ENCODE data around the gene RPS16.
A peak's percentile ranks its signal among the peaks of the same experiment; 100 is the strongest.

The RPS16 gene

DNA sequence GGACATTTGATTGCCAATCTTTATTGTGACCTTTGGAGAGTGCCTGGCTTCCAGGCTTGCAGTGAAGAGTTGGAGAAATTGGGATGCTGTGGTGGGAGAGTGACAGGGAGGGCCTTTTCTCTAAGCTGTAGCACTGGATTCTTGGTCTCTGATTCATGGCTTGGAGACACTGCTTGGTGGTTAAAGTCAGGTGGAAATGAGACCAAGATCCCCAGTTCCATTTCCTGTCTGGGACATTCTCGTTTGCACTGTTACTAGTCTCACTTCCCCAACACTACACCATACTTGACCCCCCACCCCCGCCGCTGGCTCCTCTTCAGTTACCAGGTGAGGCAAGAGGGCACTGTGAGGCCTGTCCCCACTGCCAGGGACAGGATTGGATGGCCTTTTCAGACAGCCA, 12.5 kb upstream of the RPS16 start:
- WGBS, 2 experiments (ENCODE audit: insufficient coverage in 2 of 2): 92 to 100% methylated on average over 3 of the region's 3 CpGs
- Histone ChIP-seq H3K27ac (ENCODE audit: low read depth, low read length, severe bottlenecking) (no peak overlapping the region), H3K36me3 (ENCODE audit: control insufficient read depth, insufficient read depth, low read length) (peaks cover 55% of the 10 kb centered on the region), H3K4me3 (ENCODE audit: extremely low read depth, insufficient read depth, low read length, poor library complexity, severe bottlenecking) (no peak overlapping the region), H3K9me3 (ENCODE audit: control insufficient read depth, low read length) (no peaks in the 10 kb centered on the region), H3K4me1 (ENCODE audit: control insufficient read depth, insufficient read depth, low read length, poor library complexity, severe bottlenecking) (peaks cover 16% of the 10 kb centered on the region)

DNA sequence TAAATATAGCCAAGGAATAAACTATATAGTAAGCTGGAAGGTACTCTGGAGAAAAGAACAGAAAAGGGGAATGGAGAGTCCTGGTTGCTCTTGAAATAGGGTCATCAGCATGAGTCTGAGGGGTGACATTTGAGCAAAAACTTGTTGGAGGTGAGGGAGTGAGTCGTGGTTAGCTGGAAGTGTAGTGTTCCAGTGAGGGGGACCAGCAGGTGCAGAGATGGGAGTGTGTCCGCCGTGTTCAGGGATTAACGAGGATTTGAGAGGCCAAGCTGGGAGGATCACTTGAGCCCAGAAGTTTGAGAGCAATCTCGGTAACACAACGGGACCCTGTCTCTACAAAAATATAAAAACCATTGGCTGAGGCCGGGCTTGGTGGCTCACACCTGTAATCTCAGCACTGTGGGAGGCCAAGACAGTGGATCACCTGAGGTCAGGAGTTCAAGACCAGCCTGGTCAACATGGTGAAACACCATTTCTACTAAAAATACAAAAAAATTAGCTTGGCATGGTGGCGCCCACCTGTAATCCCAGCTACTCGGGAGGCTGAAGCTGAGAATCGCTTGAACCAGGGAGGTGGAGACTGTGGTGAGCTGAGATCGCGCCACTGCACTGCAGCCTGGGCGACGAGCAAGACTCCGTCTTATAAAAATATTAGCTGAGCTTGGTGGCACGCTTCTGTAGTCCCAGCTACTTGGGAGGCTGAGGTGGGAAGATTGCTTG, 10.8 kb upstream of the RPS16 start:
- H3K9me3 ChIP-seq (ENCODE audit: control insufficient read depth, low read length): no peaks in the 10 kb centered on the region
- H3K4me1 ChIP-seq (ENCODE audit: control insufficient read depth, insufficient read depth, low read length, poor library complexity, severe bottlenecking): peaks cover 16% of the 10 kb centered on the region
- WGBS, 2 experiments (ENCODE audit: insufficient coverage in 2 of 2): 92 to 93% methylated on average over 16 of the region's 16 CpGs
- H3K4me3 ChIP-seq (ENCODE audit: extremely low read depth, insufficient read depth, low read length, poor library complexity, severe bottlenecking): peak overlapping the region; percentile 78
- no peak overlapping the region for H3K27ac ChIP-seq (ENCODE audit: low read depth, low read length, severe bottlenecking)
- peaks cover 41% of the 10 kb centered on the region for H3K36me3 ChIP-seq (ENCODE audit: control insufficient read depth, insufficient read depth, low read length)

DNA sequence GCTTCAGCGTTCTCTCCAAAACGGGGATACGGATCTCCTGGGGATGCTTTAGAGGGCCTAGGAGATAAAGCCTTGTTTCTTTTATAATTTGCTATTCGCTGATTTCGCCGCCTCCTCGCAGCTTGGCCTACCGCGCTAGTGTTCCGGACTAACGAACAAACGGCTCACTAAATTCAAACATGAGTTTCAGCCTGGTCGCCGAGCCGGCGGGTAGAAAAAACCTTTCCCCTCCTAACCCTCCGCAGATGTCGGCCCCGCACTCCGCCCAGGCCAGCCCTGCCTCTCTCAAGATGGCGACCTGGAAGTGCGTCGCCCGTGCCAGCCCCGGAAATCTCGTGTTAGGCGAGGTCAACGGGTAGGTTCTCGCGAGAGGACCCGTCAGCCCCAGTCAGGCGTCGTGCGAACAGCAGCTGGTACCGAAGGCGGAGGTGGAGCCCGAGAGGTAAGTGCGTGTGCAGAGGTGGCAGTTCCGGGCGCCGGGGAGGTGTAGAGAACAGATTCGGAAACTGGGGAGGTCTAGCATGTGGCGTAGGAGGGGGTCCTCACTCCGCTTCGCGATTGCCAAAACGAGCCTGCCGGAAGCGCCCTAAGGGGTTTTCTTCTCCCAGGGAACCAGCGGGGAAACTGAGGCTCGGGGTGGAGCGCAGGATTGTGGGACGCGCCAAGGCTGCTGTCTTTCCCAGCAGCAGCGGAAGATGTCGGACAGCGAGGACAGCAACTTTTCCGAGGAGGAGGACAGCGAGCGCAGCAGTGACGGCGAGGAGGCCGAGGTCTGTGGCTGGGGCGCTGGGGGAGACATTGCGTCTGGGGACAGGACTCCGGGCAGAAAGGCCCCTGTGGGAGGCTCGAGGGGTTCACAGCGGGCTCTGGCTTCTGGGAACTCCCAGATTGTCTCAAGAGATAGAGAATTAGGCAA, 9.7 kb upstream of the RPS16 start, which contains the start of gene SUPT5H:
TSS of gene SUPT5H (plus strand) at position 387 of the 916 bp plus-strand sequence. CDS start at position 696, 309 bp downstream.
- no peaks in the 10 kb centered on the region for H3K9me3 ChIP-seq (ENCODE audit: control insufficient read depth, low read length)
- WGBS, 2 experiments (ENCODE audit: insufficient coverage in 2 of 2): 0% methylated on average over 54 to 67 of the region's 68 CpGs
- peaks cover 16% of the 10 kb centered on the region for H3K4me1 ChIP-seq (ENCODE audit: control insufficient read depth, insufficient read depth, low read length, poor library complexity, severe bottlenecking)
- H3K4me3 ChIP-seq (ENCODE audit: extremely low read depth, insufficient read depth, low read length, poor library complexity, severe bottlenecking): peak within 1 kb of the TSS; percentile 78
- H3K27ac ChIP-seq (ENCODE audit: low read depth, low read length, severe bottlenecking): peak within 1 kb of the TSS; percentile 83
- H3K36me3 ChIP-seq (ENCODE audit: control insufficient read depth, insufficient read depth, low read length): peaks cover 34% of the 10 kb centered on the region

DNA sequence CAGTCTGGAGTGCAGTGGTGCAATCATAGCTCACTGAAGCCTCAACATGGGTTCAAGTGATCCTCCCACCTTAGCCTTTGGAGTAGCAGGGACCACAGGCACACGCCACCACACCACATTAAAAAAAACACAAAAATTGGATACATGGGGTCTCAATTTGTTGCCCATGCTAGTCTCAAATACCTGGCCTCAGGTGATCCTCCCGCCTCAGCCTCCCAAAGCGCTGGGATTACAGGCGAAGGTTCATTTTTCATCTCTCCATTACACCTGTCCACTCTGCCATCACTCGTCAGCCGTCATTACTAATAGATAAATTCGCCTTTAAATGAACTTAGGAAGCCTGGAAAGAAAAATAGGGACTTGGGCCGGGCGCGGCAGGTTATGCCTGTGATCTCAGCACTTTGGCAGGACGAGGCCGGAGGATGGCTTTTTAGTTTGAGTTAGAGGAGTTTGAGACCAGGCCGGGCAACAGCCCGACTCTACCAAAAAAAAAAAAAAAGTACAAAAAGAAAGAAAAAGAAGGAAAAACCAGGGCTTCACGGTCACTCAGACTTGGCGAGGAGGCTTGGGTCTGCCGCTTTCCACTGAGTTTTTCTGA, 8.9 kb upstream of the RPS16 start:
- Histone ChIP-seq H3K4me1 (ENCODE audit: control insufficient read depth, insufficient read depth, low read length, poor library complexity, severe bottlenecking) (peaks cover 16% of the 10 kb centered on the region), H3K36me3 (ENCODE audit: control insufficient read depth, insufficient read depth, low read length) (peaks cover 30% of the 10 kb centered on the region), H3K4me3 (ENCODE audit: extremely low read depth, insufficient read depth, low read length, poor library complexity, severe bottlenecking) (peak overlapping the region; percentile 78), H3K9me3 (ENCODE audit: control insufficient read depth, low read length) (no peaks in the 10 kb centered on the region), H3K27ac (ENCODE audit: low read depth, low read length, severe bottlenecking) (peak overlapping the region; percentile 83)
- 18 to 33% methylated on average over 8 to 13 of the region's 17 CpGs for WGBS, 2 experiments (ENCODE audit: insufficient coverage in 2 of 2)

DNA sequence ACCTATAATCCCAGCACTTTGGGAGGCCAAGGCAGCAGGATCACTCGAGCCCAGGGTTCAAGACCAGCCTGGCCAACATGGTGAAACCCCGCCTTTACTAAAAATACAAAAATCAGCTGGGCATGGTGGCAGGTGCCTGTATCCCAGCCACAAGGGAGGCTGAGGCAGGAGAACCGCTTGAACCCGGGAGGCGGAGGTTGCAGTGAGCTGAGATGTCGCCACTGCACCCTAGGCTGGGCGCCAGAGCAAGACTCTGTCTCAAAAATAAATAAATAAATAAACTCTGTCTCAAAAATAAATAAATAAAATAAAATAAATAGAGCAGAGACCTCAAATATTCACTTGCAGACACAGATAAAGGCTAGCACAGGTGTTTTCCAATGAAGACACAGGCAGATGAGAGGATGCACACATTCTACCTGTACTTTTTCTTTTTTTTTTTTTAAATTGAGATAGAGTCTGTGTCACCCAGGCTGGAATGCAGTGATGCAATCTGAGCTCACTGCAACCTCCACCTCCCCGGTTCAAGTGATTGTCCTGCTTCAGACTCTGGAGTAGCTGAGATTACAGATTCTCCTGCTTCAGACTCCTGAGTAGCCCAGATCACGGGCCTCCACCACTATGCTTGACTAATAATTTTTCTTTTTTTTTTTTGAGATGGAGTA, 2.7 kb upstream of the RPS16 start:
- Histone ChIP-seq H3K27ac (ENCODE audit: low read depth, low read length, severe bottlenecking) (no peak overlapping the region), H3K9me3 (ENCODE audit: control insufficient read depth, low read length) (no peaks in the 10 kb centered on the region), H3K36me3 (ENCODE audit: control insufficient read depth, insufficient read depth, low read length) (peaks cover 19% of the 10 kb centered on the region), H3K4me1 (ENCODE audit: control insufficient read depth, insufficient read depth, low read length, poor library complexity, severe bottlenecking) (peaks cover 14% of the 10 kb centered on the region), H3K4me3 (ENCODE audit: extremely low read depth, insufficient read depth, low read length, poor library complexity, severe bottlenecking) (no peak overlapping the region)
- WGBS, 2 experiments (ENCODE audit: insufficient coverage in 2 of 2): 87 to 94% methylated on average over 3 to 4 of the region's 9 CpGs

DNA sequence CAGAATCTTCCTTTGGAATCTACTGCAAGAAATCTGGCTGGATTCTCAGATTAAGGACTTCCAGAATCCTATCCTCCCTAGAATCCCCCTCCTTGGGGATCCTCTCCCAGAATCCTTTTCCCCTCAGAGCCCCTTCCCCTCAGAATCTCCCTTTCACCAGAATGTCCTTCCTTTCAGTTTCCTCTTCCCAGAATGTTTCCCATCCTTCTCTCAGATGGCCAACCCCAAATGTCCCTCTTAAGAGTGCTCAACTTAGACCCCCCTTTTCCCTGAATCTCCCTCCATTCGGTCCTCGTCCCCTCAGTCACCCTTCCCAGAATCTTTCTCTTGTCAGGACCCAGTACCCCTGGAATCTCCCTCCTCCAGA, 584 bp upstream of the RPS16 start:
- Histone ChIP-seq H3K9me3 (ENCODE audit: control insufficient read depth, low read length) (no peaks in the 10 kb centered on the region), H3K36me3 (ENCODE audit: control insufficient read depth, insufficient read depth, low read length) (peaks cover 29% of the 10 kb centered on the region)

DNA sequence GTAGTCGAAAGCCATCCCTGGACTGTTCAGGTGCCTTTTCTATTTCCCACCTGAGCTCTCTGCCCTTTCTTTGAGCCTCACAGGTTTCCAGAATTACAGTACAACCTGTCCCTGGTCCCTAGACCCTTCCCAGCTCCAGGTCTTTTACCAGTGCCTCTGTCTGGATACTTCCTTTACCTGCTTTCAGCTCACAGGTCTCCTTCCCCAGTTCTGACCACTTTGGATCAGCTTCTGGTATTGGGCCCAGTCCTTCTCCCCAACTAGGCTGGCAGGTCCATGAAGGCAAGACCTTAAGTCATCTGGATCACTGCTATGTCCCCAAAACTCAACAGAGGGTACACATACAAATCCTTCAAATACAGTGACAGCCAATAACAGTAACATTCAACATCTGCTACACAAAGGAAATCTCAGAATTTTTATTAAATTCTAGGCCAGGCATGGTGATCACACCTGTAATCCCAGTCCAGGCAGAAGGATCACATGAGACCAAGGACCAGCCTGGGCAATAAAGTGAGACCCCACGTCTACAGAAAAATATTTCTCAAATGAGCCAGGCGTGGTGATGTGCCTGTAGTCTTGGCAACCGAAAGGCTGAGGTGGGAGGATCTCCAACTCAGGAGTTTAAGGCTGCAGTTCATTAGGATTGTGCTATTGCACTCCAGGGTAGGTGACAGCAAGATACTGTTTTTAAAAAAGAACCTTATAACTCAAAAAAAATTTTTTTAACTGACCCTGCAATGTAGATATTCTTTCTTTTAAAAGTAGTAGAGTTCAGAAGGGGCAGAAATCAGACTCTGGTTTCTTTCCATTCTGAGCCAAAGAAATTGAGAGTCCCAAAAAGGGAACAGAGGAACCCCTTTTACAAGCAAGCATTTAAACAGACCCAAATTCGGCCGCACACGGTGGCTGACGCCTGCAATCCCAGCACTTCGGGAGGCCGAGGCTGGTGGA, 1.3 kb downstream of the RPS16 start:
- peak overlapping the region; percentile 100 for H3K4me3 ChIP-seq (ENCODE audit: extremely low read depth, insufficient read depth, low read length, poor library complexity, severe bottlenecking)
- 56 to 68% methylated on average over 9 to 10 of the region's 10 CpGs for WGBS, 2 experiments (ENCODE audit: insufficient coverage in 2 of 2)
- peaks cover 24% of the 10 kb centered on the region for H3K4me1 ChIP-seq (ENCODE audit: control insufficient read depth, insufficient read depth, low read length, poor library complexity, severe bottlenecking)
- peaks cover 33% of the 10 kb centered on the region for H3K36me3 ChIP-seq (ENCODE audit: control insufficient read depth, insufficient read depth, low read length)
- no peaks in the 10 kb centered on the region for H3K9me3 ChIP-seq (ENCODE audit: control insufficient read depth, low read length)
- peak overlapping the region; percentile 49 for H3K27ac ChIP-seq (ENCODE audit: low read depth, low read length, severe bottlenecking)

More for the DNA sequence above, 584 bp upstream of the RPS16 start:
- peak overlapping the region; percentile 83 for H3K27ac ChIP-seq (ENCODE audit: low read depth, low read length, severe bottlenecking)
- H3K4me1 ChIP-seq (ENCODE audit: control insufficient read depth, insufficient read depth, low read length, poor library complexity, severe bottlenecking): peaks cover 15% of the 10 kb centered on the region
- WGBS, 2 experiments (ENCODE audit: insufficient coverage in 2 of 2): 8% methylated on average over 2 of the region's 2 CpGs; no CpG with 5 or more reads in 1 of the 2 experiments
- H3K4me3 ChIP-seq (ENCODE audit: extremely low read depth, insufficient read depth, low read length, poor library complexity, severe bottlenecking): peak overlapping the region; percentile 100

DNA sequence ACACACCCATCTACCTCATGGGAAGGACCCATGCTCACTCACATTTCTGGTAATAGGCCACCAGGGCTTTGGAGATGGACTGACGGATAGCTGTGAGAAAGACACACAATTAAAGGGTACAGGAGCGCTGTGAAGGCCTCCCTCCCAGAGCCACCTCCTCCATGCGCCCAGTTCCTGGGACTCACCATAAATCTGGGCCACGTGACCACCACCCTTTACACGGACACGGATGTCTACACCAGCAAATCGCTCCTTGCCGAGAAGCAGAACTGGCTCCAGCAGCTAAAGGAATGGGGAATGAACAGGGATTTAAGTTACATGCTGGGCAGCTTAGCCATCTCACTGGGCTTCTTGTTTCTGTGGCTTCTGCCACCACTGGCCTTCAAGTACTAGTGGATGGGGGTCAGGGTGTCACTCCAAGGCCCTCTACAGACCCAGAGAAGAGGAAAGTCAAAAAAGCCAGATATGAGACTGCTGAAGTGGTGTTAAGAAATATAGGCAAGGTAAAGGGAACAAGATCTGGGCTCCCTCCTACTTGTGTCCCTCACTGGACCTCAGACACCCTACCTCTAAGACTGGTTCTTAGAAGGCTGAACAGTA, 2.2 kb downstream of the RPS16 start:
- peaks cover 30% of the 10 kb centered on the region for H3K4me1 ChIP-seq (ENCODE audit: control insufficient read depth, insufficient read depth, low read length, poor library complexity, severe bottlenecking)
- H3K4me3 ChIP-seq (ENCODE audit: extremely low read depth, insufficient read depth, low read length, poor library complexity, severe bottlenecking): no peak overlapping the region
- 92 to 98% methylated on average over 6 to 7 of the region's 8 CpGs for WGBS, 2 experiments (ENCODE audit: insufficient coverage in 2 of 2)
- peaks cover 33% of the 10 kb centered on the region for H3K36me3 ChIP-seq (ENCODE audit: control insufficient read depth, insufficient read depth, low read length)
- no peaks in the 10 kb centered on the region for H3K9me3 ChIP-seq (ENCODE audit: control insufficient read depth, low read length)
- peak overlapping the region; percentile 49 for H3K27ac ChIP-seq (ENCODE audit: low read depth, low read length, severe bottlenecking)

DNA sequence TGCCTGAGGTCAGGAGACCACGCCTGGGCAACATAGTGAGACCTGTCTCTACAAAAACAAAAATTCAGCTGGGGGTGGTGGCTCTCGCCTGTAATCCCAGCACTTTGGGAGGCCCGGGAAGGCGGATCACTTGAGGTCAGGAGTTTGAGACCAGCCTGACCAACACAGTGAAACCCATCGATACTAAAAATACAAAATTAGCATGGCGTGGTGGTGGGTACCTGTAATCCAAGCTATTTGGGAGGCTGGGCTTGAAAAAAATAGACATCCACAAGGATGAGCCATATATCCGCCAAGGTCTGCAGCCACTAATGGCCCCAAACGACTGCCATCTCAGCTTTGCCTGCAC, 3.1 kb downstream of the RPS16 start:
- Histone ChIP-seq H3K27ac (ENCODE audit: low read depth, low read length, severe bottlenecking) (no peak overlapping the region), H3K4me1 (ENCODE audit: control insufficient read depth, insufficient read depth, low read length, poor library complexity, severe bottlenecking) (peaks cover 38% of the 10 kb centered on the region), H3K36me3 (ENCODE audit: control insufficient read depth, insufficient read depth, low read length) (peaks cover 33% of the 10 kb centered on the region), H3K4me3 (ENCODE audit: extremely low read depth, insufficient read depth, low read length, poor library complexity, severe bottlenecking) (no peak overlapping the region), H3K9me3 (ENCODE audit: control insufficient read depth, low read length) (no peaks in the 10 kb centered on the region)
- WGBS, 2 experiments (ENCODE audit: insufficient coverage in 2 of 2): 94 to 95% methylated on average over 7 of the region's 8 CpGs
